GM21825 (cell line): ENCODE data around the gene NEK6.
"Not testable (repeated sequence)": the region's sequence is repeated elsewhere in the genome, so short reads cannot be mapped to it uniquely, and the experiment has no call there.

ENCODE experiments used
- ATAC-seq: cut with Tn5 transposase; IDR thresholded peaks from one replicate; pipeline ENCODE4 v1.9.1; 2021; ENCODE audit warnings: mild to moderate bottlenecking, moderate library complexity; ENCODE audit not compliant: unreplicated experiment

The NEK6 gene

DNA sequence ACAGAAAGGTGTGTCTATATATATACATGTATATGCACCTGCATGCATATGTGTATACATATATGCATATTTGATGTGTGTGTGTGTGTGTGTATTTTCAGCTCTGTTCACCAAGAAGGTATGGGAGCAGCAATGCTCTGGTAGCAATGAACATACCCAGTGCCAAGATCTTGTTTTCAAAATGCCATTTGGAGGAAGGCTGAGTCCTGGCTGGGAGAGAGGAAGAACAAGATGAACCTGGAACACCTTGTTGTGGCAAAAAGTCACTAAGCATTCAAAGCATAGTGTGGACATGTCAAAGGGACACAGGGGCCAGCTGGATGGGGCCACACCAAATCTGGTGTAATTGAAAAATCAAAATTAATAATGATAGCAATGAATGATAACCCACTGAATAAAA, 31.8 kb upstream of the NEK6 start:
- ATAC-seq, result no peak

DNA sequence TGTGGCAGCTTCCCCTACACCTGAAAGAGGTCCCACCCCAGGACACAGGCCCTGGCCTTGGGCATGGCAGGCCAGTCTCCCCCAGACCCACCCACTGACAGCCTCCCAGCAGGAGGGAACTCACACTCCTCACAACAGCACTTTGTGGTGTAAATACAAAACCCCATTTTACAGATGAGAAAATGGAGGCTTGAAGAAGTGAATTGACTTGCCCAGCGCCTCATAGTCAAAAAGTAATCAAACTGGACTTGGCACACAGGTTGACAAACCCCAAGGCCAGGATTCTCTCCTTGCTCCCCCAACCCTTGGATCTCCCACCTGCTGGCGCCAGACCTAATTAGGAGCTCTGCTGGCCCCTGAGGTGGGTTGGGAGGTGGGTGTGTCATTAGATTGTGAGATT, 29.2 kb upstream of the NEK6 start:
- ATAC-seq, result no peak

DNA sequence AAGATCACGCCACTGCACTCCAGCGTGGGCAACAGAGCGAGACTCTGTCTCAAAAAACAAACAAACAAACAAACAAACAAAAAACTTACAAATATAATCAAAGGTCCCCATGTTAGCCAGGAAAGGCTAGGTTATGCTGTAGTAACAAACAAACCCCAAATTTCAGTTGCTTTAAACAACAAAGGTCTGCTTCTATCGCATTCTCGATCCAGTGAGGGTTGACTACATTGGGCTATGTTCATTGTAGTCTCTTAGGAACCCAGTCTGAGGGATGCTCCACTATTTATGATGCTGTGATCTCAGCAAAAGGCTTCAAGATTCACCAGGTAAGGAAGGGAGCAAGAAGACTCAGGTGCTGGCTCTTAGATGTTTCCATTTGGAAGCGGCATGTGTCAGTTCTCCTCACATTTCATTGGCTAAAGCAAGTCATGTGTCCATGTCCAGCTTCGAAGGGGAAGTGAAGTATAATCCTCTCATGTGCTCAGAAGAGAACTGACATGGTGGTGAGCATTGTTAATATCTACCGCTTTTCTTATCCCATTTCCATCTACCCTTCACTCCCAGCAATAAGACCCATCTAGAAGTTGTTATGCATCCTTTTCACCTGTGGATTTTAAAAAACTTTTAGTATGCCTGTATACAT, 26.5 kb upstream of the NEK6 start:
- ATAC-seq, result no peak

DNA sequence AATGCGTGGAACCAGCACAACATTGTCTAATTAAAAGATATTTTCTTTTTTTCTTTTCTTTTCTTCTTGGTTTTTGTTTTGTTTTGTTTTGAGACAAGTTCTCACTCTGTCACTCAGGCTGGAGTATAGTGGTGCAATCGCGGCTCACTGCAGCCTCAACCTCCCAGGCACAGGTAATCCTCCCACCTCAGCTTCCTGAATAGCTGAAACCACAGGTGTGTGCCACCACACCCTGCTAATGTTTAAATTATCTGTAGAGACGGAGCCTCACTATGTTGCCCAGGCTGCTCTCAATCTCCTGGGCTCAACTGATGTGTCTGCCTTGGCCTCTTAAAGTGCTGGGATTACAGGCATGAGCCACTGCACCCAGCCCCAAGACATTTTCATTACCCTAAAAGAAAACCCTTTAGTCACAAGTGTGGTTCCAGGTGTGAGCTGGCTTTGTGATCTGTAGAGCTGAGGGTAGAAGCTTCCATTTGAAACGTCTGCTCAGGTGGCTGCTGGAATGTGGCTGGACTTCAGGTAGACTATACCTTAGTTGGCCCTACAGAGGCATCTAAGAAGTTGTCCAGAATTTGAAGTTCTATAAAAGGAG, 19.1 kb upstream of the NEK6 start:
- peak; percentile 11 for ATAC-seq

DNA sequence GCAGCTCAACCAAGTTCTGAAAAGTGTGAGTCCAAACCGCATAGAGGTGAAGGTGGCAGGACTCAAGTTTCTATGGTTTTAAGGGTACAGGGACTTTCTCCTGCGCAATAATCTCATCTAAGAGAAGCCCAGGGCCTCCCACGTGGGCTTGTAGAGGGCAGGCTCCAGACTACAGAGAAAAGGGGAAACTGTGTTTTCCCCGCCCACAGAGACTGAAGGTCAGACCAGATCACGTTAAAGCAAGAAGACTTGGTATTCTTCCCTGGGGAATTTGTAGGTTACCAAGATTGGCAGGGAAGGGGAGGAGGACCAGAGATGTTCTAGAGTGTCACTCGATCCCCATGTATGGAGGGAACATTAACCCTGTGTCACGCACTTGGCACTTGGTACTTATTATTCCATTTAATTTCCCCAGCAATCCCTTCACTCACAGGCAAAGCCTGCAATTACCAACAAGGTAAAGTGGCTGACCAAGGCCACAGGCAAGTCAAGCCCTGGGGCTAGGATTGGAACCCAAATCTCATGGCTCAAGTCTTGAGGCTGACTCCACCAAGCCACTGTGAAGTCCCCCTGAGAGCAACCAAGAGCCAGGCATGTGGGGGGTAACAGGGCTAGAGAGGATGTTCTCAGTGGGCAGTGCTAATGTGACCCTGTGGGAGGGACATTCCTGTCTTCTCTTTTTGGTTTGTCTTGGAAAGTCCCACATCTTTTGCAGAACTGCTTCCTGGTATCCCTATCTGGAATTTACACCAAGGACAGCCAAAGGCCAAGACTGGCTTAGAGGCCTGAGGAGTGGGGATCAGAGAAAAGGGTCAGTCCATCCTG, 18.3 kb upstream of the NEK6 start:
- peak; percentile 64 for ATAC-seq

DNA sequence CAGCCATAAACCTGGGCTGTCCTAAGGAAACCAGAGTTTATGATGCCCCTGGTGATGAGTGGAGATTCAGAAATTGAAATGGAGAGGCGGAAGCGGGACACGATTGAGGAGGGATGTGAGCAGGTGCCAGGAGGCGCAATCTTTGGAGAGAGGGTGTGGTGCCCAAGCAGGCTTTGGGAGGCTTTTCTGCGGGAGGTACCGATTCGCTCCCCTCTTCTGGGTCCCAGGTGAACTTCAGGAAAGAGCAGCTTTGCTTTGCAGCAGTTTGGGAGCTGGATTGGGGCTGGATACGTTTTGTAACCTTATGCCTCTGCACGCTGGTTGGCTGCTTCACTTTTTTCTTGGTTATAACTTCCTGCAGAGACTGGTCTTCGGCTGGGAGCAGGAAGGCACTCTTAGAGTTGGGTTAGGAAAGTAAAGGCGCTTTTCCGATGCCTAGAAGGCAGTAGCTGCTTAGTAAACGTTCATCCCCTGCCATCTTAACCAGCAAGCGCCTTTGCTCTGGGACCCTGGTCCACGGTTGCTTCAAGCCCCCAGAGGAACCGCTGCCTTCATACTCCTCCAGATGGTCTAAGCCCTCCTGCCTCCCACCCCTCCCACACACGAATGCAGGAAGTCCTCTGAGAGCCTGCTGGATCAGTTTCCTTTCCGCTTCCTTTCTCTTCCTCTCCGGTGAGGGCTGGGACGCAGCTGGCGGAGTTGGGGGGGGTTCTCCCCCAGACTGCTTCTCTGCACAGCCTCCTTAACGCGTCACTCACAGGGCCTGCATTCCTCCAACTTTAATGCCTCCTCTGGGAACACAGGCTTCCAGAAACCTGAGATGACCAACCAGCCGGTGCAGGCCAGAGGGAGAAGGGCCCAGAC, 15.2 kb upstream of the NEK6 start:
- ATAC-seq, result no peak

DNA sequence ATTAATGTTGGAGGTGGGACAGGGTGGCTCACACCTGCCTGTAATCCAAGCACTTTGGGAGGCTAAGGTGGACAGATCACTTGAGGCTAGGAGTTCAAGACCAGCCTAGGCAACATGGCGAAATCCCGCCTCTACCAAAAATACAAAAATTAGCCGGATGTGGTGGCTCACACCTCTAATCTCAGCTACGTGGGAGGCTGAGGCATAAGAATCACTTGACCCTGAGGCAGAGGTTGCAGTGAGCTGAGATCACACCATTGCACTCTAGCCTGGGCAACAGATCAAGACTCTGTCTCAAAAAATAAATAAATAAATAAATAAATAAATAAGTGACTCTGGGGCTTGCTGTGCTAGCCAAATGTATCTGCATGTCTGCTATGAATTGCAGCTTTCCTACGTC, 10.4 kb upstream of the NEK6 start:
- not testable (repeated sequence) for ATAC-seq

DNA sequence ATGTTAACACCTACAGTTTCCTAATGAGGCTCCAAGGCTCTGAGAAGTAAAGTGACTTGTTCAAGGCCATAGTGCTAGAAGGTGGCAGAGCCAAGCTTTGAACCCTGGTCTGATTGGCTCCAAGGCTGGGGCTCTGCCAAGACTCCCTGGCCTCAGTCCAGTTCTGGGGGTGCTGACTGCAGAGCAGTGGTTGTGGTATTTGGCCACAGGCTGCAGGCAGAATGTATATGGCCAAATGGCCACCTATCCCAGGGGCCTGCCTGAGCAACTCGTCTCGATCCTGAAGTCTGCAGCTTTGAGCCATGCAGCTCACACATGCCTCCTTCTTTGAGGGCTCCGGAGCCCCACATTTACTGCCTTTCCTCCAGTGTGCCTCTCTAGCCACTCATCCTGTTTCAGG, 9.7 kb upstream of the NEK6 start:
- no peak for ATAC-seq

DNA sequence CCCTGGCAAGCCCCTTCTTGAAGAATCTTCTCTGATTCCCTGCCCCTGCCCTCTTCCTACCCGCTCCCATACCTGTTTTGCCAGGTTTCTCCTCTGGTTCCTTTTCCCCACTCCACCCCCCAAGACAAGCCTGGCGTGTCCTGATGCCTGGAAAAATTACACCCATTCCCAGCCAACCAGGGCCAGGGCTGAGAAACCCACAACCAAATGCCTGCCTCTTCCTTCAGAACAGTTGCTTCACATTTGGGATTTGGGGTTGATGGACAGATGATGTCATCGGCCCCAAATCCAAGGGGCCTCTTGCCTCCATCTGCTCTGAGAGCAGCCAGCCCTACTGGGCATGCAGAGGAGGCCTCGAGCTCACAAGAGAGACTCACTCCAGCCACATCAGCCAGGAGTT, 8.8 kb upstream of the NEK6 start:
- no peak for ATAC-seq

DNA sequence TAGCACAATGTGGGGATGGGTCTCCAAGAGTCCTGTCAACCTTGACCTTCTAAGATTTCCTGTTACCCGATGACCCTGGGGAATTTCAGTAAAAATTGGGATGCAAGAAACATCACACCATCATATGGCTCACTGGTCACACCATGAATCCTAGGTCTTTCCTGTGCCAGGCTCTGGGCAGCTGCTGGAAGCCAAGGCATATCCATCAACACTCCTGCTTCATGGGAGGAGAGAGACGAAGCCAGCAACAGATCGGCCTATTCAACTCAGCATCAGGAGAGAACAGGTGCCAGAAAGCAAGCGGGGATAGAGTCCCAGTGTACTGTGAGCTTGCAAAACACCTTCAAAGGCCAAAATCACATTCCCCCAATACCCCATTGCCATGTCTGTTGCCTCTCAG, 6.5 kb upstream of the NEK6 start:
- no peak for ATAC-seq

DNA sequence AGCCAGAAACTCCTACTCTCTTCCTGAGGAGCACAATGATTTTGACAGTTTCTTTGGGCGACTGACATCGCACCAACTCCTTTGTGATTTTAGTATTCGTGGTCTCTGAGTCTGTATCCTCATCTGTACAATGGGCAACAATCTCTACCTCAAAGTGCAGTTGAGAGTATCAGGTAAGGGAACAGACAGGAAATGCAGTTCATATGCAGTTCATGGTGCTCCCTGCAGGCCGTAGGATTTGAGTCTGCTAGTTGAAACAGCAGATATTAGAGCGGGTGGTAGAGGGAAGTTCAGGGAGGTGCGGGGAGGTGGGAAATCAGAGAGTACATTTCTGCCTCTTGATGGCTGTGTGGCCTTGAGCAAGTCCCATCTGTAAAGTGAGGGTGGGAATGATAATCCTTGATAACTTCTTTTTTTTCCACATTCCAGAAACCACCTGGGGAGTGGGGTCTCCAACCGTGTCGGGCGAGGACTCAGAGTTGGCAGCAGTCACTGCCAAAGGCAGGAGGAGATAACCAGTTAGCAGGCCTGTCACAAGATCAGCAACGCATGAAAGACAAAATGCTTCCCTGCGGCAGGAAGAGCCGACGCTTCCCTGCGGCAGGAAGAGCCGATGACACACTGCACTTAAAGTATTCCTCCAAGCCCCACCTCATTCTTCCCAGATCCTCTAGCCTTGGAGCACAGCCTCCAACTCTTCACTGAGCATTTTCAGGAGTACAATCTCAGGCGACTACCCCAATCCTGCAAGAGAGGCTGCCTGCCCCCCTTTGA, 6.0 kb upstream of the NEK6 start:
- no peak for ATAC-seq

DNA sequence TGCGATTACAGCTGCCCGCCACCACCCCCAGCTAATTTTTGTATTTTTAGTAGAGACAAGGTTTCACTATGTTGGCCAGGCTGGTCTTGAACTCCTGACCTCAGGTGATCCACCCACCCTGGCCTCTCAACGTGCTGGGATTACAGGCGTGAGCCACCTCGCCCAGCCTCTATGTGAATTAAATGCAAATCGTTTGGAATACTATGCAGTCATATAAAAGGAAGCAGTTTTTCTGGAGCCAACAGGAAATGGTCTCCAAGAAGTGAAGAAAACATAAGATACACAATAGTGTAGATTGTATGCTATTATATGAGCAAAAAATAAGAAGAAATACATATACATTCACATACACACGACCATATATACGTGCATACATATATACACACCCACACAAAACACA, 4.9 kb upstream of the NEK6 start:
- ATAC-seq, result not testable (repeated sequence)

DNA sequence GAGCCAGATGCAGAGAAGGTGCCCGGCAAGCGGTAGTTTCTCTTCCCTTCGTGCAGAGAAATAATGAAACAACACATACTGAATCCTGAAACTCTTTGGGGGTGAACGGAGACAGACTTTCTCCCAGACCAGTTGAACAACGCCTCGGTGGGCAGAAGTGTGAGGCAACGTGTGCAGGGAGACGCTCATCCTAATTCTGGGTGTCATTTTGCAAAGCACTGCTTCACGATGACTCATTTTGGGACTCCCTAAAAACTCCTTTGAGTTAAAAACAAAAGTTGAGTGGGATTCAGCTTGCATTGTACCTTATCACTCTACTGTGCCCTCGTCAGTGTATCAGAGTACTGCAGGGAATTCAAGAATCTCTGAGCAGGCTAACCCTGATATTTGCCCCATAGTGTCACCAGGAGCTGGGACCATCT, 3.5 kb upstream of the NEK6 start:
- ATAC-seq, result peak; percentile 63

DNA sequence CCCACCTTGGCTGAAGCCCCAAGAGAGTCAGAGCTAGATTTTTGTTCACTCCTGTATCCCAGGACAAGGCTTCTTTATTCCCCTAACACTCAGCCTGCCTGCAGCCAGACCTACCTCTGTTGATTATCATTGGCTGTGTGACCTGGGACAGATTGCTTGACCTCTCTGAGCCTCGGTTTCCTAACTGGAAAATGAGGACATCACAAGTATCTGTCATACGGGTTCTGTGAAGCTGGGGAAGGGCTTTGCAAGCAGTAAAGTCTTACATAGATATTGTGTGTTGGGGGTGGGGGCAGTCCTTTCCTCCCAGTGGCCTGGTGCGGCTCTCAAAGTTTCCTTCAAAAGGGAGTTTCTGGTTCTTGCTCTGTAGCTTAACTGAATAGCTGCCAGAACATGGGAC, 2.5 kb upstream of the NEK6 start:
- ATAC-seq, result no peak

DNA sequence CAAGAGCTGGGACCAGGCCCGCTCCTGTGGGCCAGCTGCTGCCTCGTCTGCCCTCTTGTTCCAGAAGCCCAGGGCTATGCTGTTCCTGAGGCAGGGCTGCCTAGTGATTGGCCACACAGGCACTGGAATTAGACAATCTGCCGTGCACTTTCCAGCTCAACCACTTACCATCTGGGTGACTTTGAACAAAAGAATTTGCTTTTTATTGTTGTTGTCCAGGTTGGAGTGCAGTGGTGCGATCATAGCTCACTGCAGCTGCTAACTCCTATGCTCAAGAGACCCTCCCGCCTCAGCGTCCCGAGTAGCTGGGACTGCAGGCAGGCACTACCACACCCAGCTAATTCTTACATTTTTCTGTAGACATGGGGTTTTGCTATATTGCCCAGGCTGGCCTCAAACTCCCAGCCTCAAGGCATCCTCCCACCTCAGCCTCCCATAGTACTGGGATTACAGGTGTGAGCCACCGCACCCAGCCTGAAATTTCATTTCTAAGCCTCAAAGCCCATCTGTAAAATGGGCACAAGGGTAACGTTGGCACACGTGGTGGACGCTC, 1.2 kb upstream of the NEK6 start:
- ATAC-seq, result no peak

DNA sequence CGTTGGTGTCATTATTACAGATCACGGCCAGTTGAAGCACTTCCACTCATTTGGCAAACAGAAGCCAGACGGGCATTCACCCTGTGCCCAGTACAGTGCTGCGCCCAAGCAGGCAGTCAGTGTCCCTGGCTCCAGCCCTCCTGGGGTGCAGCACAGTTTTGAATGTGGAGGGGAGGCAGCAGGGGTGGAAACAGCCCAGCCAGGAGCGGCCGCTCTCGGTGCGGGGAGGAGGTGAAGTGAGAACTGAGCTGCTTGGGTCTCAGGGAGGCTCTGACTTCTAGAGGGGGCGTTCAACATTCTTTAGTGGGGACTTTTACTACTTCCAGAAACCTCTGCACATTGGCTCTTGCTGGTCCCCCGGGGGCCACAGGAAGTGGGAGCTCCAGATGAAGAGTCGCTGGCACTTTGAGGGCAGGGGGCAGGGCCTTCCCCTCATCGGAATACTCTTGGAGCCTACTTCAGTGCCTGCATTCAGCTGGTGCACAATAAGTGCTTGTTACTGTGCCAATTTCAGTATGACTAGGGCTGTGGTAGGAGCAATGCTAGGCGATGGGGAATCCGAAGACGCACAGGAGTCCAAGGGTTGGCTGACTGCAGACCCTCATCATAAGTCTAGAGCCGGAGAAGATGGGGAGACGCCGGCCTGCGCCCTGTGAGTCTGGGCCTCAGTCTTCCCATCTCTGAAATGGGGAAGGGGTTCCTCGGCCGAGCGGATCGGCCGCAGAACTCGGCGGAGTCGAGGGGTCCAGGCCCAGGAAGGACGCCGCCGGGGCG, 492 bp upstream of the NEK6 start:
- ATAC-seq, result no peak

DNA sequence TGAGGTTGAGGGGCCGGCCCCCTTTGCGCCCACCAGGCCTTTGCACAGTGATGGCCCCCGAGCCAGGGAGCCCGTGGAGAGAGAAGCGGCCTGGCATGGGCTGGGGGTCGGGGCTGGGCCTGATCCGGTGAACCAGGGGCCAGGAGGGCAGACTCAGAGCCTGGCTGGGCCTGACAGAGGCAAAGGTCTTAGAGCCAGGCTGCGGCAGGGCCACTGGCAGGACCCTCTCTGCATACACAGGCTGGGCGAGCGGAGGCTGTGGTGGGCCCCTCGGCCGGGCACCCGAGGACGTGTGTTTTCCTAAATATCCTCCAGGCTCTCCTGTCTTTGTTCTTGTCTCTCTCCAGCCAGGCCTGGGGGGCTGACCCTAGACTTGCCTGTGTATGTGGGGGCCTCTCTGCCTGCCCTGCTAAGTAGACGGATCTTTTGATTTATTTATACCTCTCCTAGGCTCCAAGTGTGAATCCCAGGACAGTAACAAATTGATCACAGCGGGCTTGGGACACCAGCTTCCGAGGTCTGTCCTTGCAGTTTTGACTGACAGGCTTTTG, 933 bp downstream of the NEK6 start:
- ATAC-seq, result no peak

DNA sequence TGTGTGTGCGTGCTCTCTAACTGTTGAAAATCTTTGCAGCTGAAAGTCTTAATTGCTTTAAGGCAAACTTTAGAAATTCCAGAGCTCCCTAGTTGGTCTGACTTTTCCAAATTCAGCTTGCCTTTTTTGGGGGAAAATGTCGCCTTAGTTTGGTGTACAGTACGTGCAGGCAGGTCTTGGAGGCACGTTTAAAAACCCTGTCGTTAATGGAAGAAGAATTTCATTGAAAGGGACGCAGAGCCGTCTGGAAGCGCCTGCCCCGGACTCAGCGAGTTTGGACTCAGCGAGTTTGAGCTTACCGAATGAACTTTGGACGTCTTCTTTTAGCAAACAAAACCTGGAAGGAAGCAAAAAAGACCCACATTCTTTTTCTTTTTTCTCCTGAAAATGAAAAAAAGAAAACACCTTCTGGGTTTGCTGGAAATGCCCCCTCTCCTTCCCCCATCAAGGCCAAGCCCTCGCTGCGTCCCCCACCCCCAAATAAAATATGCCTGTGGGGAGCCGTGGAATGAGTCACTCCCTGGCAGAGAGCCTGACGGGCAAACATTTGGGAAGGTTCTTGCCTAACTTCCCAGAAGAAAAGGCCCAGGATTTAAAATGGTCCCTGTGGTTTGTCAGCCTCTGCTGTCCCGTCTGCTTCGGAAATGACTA, 1.5 kb downstream of the NEK6 start:
- no peak for ATAC-seq
